NCI-H2081 treated with DMSO at 0.1 percent for 48 hours (cell line): ENCODE data around the gene ARMC9.
"Not testable (repeated sequence)": the region's sequence is repeated elsewhere in the genome, so short reads cannot be mapped to it uniquely, and the experiment has no call there.

ENCODE experiments used
- DNase-seq: peaks from one replicate; lab custom pipeline; 2025; lab: John Stamatoyannopoulos, UW

Gene ARMC9, protein sequence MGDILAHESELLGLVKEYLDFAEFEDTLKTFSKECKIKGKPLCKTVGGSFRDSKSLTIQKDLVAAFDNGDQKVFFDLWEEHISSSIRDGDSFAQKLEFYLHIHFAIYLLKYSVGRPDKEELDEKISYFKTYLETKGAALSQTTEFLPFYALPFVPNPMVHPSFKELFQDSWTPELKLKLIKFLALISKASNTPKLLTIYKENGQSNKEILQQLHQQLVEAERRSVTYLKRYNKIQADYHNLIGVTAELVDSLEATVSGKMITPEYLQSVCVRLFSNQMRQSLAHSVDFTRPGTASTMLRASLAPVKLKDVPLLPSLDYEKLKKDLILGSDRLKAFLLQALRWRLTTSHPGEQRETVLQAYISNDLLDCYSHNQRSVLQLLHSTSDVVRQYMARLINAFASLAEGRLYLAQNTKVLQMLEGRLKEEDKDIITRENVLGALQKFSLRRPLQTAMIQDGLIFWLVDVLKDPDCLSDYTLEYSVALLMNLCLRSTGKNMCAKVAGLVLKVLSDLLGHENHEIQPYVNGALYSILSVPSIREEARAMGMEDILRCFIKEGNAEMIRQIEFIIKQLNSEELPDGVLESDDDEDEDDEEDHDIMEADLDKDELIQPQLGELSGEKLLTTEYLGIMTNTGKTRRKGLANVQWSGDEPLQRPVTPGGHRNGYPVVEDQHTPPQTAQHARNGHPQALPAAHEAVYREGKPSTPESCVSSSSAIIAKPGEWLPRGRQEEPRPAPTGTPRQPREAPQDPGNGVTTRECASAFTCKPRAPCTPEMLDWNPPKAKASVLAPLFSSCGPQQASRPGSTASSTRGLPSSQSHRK

GRCh38 chr2:231198291-231199173 lies at the start of gene ARMC9:
Gene ARMC9, plus strand, starts transcription at chr2:231198631. Its CDS starts 7,608 bp downstream, at chr2:231206239.
- DNase-seq, result peak; percentile 13

DNA sequence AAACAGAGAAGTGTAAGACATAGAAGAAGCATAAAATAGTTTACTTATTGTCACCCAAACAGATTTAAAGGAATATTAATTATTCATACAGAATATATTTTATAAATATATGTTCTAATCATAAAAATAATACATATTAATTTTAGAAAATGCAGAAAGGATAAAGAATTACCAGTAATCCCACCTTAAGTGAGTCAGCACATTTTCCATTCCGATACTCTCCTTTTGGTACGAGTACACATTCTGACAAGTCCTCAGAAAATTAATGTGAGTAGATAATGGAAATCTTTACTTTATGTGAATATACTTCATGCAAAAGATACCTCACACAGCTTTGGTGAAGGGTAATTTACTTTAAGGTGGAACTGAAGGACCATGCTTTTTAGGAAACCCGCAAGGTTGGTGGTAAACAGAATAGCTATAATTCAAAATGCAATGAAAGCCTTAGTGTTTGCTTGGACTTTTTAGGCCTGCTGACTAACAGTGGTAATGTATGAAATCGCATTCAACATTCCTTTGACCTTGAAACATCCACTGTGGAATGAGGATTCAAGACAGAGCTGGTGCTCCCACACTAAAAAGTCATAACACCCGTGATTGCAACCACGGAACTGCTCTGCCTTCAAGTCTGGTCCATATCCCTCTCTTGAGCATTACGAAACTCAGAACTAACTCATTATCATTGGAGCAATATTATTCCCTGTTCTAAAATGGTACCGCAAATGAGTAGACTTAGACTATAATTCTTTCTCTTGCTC lies 45.5 kb upstream of the ARMC9 start:
- DNase-seq, result no peak

DNA sequence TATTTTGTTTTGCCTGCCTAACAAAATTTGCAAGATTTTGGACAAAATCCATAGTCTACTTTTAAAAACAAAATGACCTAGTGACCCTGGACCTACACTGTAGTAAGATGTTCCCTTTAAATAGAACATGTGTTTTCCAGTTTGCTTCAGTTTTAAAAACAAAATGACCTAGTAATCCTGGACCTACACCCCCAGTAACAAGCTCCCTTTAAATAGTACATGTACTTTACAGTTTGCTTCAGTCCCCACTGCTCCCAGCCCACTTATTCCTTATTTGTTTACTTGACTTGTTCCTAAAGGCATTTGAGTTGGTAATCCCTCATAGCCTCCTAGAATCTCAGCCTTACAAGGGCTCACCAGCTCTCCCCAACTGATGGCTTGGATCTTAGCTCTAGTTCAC lies 39.1 kb upstream of the ARMC9 start:
- no peak for DNase-seq

DNA sequence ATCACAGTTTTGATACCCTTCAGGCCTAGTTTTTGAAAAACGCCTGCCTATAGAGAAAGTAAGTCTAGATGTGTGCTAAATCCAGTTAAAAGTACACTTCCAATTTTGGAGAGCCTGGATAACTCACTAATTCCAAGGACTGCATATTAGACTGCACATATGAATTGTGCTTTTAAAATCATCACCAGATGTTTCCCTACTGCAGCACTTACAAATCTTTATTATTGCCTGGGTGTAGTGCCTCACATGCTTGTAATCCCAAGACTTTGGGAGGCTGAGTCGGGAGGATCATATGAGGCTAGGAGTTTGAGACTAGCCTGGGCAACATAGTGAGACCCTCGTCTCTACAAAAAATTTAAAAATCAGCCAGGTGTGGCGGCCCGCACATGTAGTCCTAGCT lies 37.7 kb upstream of the ARMC9 start:
- no peak for DNase-seq

- DNase-seq, result no peak
These were observed 37.1 kb upstream of the ARMC9 start for GRCh38 chr2:231161252-231161839.

GRCh38 chr2:231161877-231162329 lies 36.5 kb upstream of the ARMC9 start:
- DNase-seq, result no peak

DNA sequence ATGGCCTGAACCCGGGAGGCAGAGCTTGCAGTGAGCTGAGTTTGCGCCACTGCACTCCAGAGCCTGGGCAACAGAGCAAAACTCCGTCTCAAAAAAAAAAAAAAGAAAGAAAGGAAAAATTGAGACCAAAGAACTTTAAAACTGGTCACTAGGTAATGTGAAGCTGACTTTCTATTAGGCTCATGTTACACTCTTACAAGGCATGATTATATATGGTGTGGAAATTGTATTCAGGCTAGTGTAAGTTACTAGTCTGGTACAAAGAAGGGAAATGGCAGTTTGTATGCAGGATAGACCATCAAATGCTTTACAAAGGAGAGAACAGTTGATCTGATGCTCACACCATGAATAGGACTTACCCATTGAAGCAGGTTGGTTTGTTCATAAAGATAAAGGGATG lies 35.4 kb upstream of the ARMC9 start:
- no peak for DNase-seq

DNA sequence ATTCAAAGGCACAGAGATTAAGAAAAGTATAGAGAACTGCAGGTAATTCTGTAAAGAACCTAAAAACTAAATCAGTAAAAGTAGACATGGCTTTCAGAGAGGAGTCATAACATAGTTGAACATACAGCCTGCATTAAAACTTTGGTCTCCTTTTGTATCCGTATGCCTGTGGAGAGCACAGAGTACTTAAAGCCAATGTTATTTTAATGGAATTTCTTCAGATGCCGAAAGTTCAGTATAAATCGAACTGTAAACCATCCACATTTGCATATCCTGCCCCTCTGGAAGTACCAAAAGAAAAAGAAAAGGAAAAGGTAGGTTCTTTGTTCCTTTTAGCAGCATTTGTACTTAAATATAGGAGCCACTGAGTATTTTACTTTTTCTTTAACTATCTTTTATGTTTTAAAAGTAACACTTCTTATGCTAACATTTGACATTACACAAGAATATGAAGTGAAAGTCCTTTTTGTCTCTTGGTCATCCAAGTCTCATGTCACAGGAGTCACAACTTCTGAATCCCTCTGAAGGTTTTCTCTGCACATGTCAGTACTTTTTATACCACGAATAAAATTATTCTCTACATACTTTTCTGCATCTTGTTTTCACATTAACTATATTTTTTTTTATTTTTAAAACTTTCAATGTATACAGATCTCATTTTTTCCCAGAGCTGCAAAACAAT lies 34.9 kb upstream of the ARMC9 start:
- DNase-seq, result no peak

- no peak for DNase-seq
These were observed 30.5 kb upstream of the ARMC9 start for GRCh38 chr2:231167745-231168459.

DNA sequence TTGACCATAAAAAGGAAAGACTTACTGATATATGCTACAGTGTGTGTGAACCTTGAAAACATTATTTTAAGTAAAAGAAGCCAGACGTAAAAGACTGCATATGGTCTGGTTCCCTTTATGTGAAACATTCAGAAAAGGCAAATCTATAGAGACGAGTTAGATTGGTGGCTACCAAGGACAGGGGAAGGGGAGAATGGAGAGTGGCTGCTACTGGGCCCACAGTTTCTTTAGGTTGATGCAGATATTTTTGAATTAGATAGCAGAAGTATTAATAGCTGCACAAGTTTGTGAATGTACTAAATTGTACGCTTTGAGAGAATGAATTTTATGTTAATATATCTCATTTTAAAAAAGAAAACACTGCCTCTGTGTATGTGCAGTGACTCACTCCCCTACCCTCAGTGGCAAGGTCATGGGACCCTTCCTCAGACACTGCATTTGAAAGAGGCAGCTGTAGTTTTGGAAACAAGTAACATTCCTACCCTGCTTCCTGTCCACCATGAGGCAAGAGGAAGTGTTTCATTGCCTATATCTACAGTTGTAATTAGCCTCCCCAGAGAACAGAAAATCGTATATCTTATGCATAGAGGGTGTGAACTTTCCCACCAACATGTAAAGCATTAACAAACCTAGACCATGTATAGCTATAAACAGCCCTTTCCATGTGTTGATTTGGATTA lies 29.8 kb upstream of the ARMC9 start:
- DNase-seq, result no peak

GRCh38 chr2:231169488-231169887 lies 28.9 kb upstream of the ARMC9 start:
- DNase-seq, result no peak

DNA sequence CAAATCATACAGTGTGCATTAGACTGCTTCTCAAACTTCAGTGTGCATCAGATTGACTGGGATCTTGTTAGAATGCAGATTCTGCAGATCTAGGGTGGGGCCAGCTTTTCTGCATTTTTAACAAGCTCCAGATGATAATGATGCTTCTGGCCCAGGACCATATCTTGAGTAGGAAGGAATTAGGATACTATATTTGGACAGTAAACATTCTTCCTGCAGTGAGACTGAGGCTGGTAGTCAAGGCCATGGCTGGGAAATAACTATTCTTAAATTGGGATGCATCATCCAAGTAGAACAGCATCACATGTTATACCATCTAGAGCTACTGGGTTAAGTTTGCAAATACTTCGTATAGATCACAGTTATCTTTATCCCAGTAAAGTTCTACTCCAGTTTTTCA lies 28.4 kb upstream of the ARMC9 start:
- no peak for DNase-seq

GRCh38 chr2:231172025-231172424 lies 26.4 kb upstream of the ARMC9 start:
- no peak for DNase-seq

DNA sequence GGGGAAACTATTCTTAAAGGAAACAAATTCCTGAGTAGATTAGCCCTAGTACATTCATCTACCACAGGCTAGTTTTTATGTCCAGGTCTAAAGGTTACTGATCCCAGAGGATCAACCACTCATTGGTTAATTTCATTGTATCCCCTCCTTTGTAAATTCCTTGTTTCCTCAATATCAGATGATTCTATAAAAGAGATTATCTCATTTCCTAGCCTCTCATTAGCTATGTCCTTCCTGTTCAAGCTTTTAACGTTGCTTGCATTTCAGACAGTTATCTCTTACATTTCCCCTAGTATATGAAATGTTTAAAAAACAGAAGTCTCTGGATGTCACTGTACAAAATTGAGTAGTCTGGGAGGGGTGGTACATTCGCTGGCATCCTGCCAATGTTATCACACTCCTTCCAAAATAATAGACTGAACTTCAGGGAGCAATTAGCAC lies 24.2 kb upstream of the ARMC9 start:
- no peak for DNase-seq

DNA sequence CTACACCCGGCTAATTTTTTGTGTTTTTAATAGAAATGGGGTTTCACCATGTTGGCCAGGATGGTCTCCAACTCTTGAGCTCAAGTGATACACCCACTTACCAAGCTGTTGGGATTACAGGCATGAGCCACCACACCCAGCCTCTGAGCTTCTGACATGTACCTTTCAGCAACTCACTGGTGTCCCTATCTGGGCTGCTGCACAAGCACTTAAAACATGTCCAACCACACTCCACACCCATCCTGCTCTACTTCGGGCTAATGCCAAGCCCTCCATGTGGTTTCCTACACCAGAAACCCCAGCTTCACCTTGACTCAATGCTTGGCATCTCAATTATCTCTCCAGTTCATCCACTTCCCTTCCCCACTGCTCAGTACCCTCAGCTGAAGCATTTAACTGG lies 22.4 kb upstream of the ARMC9 start:
- DNase-seq, result no peak

DNA sequence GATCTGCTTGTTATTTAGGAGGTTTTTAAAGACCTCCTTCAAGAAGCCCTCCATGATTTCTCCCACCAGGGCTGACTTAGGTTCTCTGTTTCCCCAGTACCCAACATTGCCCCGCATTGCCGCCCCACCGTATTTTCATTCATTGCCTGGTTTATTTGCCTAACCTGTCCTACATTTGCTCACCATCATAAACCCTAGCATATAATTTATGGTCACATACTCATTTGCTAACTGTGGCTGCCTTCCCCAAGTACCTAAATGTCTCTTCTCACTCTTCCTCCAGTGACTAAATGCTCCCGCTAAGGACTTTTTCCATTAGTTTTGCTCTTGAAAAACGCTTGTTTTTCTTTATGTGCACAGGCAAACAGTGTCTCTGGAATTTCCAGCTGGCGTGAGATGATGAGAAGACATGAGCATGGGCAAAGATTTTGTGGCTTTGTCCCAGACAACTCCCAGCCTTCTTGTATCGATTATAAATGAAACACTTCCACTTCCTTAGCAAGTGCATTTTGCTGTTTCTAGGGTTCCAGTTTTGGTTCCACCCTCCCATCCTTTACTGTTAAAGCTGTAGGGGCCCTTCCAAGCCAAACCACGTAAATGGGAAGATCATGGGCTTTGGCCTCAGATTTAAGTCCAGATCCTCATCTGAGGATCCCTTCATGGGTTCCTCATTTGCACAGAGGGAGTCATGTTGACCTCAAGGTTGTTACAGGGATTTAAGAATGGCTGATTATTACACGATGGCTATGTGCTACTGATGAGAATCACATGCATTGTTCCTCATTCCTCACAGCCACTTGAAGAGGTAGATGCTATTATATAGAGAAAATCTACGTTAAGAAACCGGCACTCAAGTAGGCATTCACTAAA lies 21.0 kb upstream of the ARMC9 start:
- no peak for DNase-seq

GRCh38 chr2:231178805-231179204 lies 19.6 kb upstream of the ARMC9 start:
- not testable (repeated sequence) for DNase-seq

DNA sequence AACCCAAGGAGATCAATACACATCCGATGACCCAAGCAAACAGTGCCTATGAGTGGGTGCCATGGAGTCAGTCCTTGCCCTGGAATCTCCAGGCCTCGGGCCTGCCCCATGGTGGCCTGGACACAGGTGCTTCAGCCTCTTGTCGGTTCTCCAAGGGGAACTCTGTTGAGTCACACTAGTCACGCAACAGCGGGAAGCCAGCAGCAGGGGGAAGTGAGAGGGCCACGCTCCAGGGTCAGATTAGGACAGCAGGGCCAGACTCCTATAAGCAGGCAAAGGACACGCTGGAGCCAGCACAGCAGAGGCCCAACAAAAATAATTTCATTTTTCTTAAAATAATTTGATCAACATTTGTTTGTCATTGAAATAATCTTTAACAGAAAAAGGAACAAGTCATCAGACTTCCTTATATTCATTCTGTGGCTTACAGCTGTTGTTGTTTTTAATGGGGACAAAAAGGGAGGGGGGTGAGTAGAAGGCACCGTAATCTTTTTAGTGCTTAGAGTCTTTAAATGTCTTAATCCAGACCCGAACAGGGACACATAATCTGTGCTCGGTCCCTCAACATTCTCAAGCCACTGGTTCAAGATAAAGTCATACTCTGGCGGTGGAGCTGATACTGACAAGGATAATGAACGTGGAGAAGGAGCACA lies 16.4 kb upstream of the ARMC9 start:
- DNase-seq, result no peak
